Breast epithelium (tissue), 4 donors: ENCODE results near the gene OCA2. TPM values are rescaled to one million over a fixed set of nuclear protein-coding genes. Genes with fewer than 3 reads are reported as not detected.
"Not testable (repeated sequence)": the region's sequence is repeated elsewhere in the genome, so short reads cannot be mapped to it uniquely, and the experiment has no call there.

ENCODE experiments used
- DNase-seq, 2 donors: peaks; one replicate each; pipeline ENCODE4 v3.0.0-alpha.2; 2019; ENCODE audit warnings: low spot score in 2 of 2
- H3K27ac ChIP-seq, 2 donors: fragments of 200-600 bp; sonication (generic) in 1 of 2; one replicate each; pipeline ENCODE4 v1.5.1; 2016 to 2019; ENCODE audit warnings: mild to moderate bottlenecking in 1 of 2
- H3K27me3 ChIP-seq, 2 donors: fragments of 200-600 bp; sonication (generic) in 1 of 2; one replicate each; pipeline versions ENCODE4 v1.5.1 to v1.6.0; 2017 to 2019; ENCODE audit warnings: control low read depth in 1 of 2, mild to moderate bottlenecking in 1 of 2
- H3K36me3 ChIP-seq: fragments of 200-600 bp; one replicate; pipeline ENCODE4 v1.5.1; 2019
- H3K4me1 ChIP-seq, 2 donors: fragments of 200-600 bp; sonication (generic); one replicate each; pipeline ENCODE4 v1.5.1; 2016 to 2019; ENCODE audit warnings: control low read depth in 1 of 2
- H3K4me3 ChIP-seq, 3 donors: fragments of 200-600 bp; sonication (generic); 1 replicate in 2 of 3; 2 replicates in 1 of 3; pipeline ENCODE4 v1.5.1; 2016 to 2019; ENCODE audit warnings: mild to moderate bottlenecking in 3 of 3, moderate library complexity in 2 of 3
- H3K9me3 ChIP-seq, 2 donors: fragments of 200-600 bp; sonication (generic) in 1 of 2; one replicate each; pipeline ENCODE4 v1.5.1; 2016 to 2019; ENCODE audit warnings: control low read depth in 1 of 2
- POLR2A ChIP-seq: fragments of 450-650 bp; IDR thresholded peaks from one replicate; pipeline ENCODE4 v1.6.1; 2016; ENCODE audit warnings: antibody characterized with exemption, mild to moderate bottlenecking, moderate library complexity
- POLR2AphosphoS5 ChIP-seq, 3 donors: sonication (generic); formaldehyde crosslinking; IDR thresholded peaks; one replicate each; pipeline ENCODE4 v1.6.1; 2017; ENCODE audit warnings: antibody characterized with exemption in 3 of 3
- intact Hi-C: fragments of 100-400 bp; cut with DNase I; formaldehyde crosslinking; loops from one replicate; pipeline ENCODE4 v1.15.1; 2023; ENCODE audit warnings: low total_unique reads
- total RNA-seq, 3 donors: library from RNA; depleted of rRNA; stranded (reverse); fragments of >200 nt; gene quantifications; one replicate each; pipeline ENCODE4 v1.1.0, GENCODE V29; 2016
- TF ChIP-seq, protein P1 (sequence below), 3 donors: fragments of 450-650 bp; IDR thresholded peaks; one replicate each; pipeline ENCODE4 v1.5.1; 2016 to 2017; ENCODE audit warnings: antibody characterized with exemption in 3 of 3, mild to moderate bottlenecking in 3 of 3, moderate library complexity in 3 of 3

The OCA2 gene
- total RNA-seq, 3 donors from 2014 or later, result 0.59 to 0.80 (median 0.66) TPM

- no peaks in the 10 kb centered on the region for H3K36me3 ChIP-seq
- intact Hi-C loops, result no loop called here
- no peak overlapping the region for H3K4me3 ChIP-seq
- H3K27me3 ChIP-seq, result no peaks in the 10 kb centered on the region
- TF ChIP-seq, protein P1, sequence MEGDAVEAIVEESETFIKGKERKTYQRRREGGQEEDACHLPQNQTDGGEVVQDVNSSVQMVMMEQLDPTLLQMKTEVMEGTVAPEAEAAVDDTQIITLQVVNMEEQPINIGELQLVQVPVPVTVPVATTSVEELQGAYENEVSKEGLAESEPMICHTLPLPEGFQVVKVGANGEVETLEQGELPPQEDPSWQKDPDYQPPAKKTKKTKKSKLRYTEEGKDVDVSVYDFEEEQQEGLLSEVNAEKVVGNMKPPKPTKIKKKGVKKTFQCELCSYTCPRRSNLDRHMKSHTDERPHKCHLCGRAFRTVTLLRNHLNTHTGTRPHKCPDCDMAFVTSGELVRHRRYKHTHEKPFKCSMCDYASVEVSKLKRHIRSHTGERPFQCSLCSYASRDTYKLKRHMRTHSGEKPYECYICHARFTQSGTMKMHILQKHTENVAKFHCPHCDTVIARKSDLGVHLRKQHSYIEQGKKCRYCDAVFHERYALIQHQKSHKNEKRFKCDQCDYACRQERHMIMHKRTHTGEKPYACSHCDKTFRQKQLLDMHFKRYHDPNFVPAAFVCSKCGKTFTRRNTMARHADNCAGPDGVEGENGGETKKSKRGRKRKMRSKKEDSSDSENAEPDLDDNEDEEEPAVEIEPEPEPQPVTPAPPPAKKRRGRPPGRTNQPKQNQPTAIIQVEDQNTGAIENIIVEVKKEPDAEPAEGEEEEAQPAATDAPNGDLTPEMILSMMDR (IDR thresholded peaks at IDR 0.05), result no peak
- TF ChIP-seq POLR2AphosphoS5 (IDR thresholded peaks at IDR 0.05), result no peak
- no peak for TF ChIP-seq POLR2A
- DNase-seq, result no peak
- peaks cover 13 to 22% of the 10 kb centered on the region in 2 donors for H3K9me3 ChIP-seq
- H3K27ac ChIP-seq, result no peak overlapping the region
- no peaks in the 10 kb centered on the region for H3K4me1 ChIP-seq
These were observed 368.2 kb downstream of the OCA2 start for GRCh38 chr15:27730868-27731267.

- Histone ChIP-seq H3K4me1 (no peaks in the 10 kb centered on the region), H3K9me3 (no peaks in the 10 kb centered on the region), H3K4me3 (no peak overlapping the region), H3K27ac (no peak overlapping the region), H3K36me3 (no peaks in the 10 kb centered on the region), H3K27me3 (peaks cover 0 to 9% of the 10 kb centered on the region in 2 donors)
- no peak for DNase-seq
- TF ChIP-seq POLR2A (no peak), POLR2AphosphoS5 (IDR thresholded peaks at IDR 0.05) (no peak)
- TF ChIP-seq, protein P1 (IDR thresholded peaks at IDR 0.05), result no peak
- intact Hi-C loops, result no loop called here
These were observed 373.4 kb downstream of the OCA2 start for GRCh38 chr15:27725731-27726130.

- Histone ChIP-seq H3K27ac (no peak overlapping the region), H3K36me3 (no peaks in the 10 kb centered on the region), H3K4me1 (no peaks in the 10 kb centered on the region), H3K27me3 (peaks cover 0 to 9% of the 10 kb centered on the region in 2 donors), H3K4me3 (no peak overlapping the region), H3K9me3 (no peaks in the 10 kb centered on the region)
- no peak for DNase-seq
- intact Hi-C loops, result no loop called here
- TF ChIP-seq POLR2AphosphoS5 (IDR thresholded peaks at IDR 0.05) (no peak), POLR2A (no peak)
- TF ChIP-seq, protein P1 (IDR thresholded peaks at IDR 0.05), result no peak
These were observed 375.3 kb downstream of the OCA2 start for GRCh38 chr15:27723821-27724220.

GRCh38 chr15:27722102-27722501 is 377.0 kb downstream of the OCA2 start:
- Histone ChIP-seq H3K4me1 (no peaks in the 10 kb centered on the region), H3K27me3 (peaks cover 0 to 9% of the 10 kb centered on the region in 2 donors), H3K9me3 (peaks cover 4 to 15% of the 10 kb centered on the region in 2 donors), H3K36me3 (no peaks in the 10 kb centered on the region), H3K27ac (no peak overlapping the region), H3K4me3 (no peak overlapping the region)
- TF ChIP-seq POLR2AphosphoS5 (IDR thresholded peaks at IDR 0.05) (no peak), POLR2A (no peak)
- TF ChIP-seq, protein P1 (IDR thresholded peaks at IDR 0.05), result no peak
- no peak for DNase-seq
- intact Hi-C loops, result no loop called here

DNA sequence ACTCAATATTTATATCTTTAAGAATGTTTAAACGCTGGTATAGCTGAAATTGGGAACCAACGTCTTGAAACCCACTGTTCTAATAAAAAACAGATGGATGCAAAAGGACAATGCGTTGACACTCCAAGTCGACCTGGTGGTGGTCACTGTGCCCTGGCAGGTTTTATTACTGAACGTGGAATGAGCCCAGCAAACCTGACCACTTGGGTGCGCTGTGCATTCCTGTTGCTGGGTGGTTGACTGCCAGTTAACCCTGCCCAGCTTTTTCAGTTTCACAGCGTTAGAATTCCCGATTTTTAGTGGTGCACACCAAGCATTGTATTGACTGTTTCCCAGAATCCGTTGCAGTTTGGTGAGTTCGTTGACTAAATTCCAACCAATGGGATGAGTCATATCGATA is 384.4 kb downstream of the OCA2 start:
- intact Hi-C loops, result no loop called here
- Histone ChIP-seq H3K36me3 (no peaks in the 10 kb centered on the region), H3K27me3 (no peaks in the 10 kb centered on the region), H3K27ac (no peak overlapping the region), H3K9me3 (peaks cover 4 to 41% of the 10 kb centered on the region in 2 donors), H3K4me1 (no peaks in the 10 kb centered on the region), H3K4me3 (no peak overlapping the region)
- no peak for DNase-seq
- TF ChIP-seq, protein P1 (IDR thresholded peaks at IDR 0.05), result no peak

DNA sequence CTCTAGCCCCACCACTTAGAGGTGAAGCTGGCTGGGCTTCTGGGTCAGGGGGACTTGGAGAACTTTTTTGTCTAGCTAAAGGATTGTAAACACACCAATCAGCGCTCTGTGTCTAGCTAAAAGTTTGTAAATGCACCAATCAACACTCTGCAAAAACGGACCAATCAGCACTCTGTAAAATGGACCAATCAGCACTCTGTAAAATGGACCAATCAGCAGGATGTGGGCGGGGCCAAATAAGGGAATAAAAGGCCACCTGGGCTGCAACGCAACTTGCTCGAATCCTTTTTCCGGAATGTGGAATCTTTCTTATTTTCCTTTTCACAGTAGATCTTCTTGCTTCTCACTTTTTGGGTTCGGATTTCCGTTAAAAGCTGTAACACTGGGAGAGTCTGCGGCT is 385.3 kb downstream of the OCA2 start:
- intact Hi-C loops, H3K27ac ChIP-seq, H3K4me1 ChIP-seq, H3K36me3 ChIP-seq, H3K4me3 ChIP-seq, H3K27me3 ChIP-seq, DNase-seq: not testable (repeated sequence)
- peaks cover 6 to 48% of the 10 kb centered on the region in 2 donors for H3K9me3 ChIP-seq
